GM10266 (cell line): Measurements from ENCODE around the gene JMJD7.

Source experiments
- DNase-seq: peaks from one replicate; pipeline ENCODE4 v3.0.0; 2012; ENCODE audit errors: extremely low spot score
- CTCF ChIP-seq: IDR thresholded peaks from 2 replicates; pipeline ENCODE4 v1.5.1; 2012; ENCODE audit warnings: mild to moderate bottlenecking, low read depth; ENCODE audit not compliant: control insufficient read depth, insufficient read depth; ENCODE audit errors: missing control alignments

Gene JMJD7

DNA sequence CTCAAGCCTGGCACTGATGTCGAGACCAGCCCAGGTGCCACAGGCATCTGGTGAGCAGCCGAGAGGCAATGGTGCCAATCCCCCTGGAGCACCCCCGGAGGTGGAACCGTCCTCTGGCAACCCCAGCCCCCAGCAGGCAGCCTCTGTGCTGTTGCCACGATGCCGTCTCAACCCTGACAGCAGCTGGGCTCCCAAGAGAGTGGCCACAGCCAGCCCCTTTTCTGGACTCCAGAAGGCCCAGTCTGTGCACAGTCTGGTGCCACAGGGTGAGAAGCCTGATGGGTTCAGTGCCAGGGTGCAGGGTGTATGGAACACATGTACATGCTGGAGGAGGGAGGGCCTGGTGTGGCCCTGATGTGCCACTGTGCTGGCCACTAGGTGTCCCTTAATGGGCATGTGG is 4.9 kb upstream of the JMJD7 start:
- no peak for TF ChIP-seq CTCF
- DNase-seq = no peak

DNA sequence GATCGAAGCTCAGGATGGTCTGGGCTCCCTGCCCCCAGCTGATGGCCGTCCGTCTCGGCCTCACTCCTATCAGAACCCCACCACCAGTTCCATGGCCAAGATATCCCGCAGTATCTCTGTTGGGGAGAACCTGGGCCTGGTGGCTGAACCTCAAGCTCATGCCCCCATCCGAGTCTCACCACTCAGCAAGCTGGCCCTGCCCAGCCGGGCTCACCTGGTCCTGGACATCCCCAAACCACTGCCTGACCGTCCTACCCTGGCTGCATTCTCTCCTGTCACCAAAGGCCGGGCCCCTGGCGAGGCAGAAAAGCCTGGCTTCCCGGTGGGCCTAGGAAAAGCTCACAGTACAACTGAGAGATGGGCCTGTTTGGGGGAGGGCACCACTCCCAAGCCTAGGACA is 4.4 kb upstream of the JMJD7 start:
- no peak for TF ChIP-seq CTCF

DNA sequence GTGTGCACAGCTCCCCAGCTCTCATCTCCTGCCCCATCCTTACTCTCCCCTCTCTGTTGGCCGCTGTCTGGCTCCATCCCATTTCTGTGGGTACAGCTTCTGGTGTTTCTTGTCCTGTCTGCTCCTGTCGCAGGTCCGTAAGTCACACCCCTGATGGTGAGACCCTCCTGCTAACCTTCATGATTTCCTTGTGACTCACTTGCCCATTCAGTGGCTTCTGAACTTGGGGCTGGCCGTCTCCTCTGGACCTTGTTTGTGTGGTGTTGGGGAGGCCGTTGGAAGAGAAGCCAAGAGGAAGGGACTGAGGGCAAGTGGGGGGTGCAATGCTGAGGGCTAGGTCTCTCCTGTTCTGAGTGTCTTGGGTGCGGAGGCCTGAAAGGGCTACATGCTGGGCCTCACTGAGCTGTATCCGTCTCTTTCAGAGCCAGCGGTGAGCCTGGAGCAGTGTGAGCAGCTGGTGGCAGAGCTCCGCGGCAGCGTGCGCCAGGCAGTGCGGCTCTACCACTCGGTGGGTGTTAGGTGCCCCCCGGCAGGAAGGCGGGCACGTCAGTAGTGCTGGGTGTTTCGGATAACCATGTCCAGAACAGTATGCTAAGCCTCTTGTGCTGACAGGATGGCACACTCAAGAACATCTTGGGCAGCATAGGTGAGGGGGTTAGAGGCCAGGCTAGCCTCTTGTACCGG is 3.7 kb upstream of the JMJD7 start:
- no peak for DNase-seq
- no peak for TF ChIP-seq CTCF

More for the DNA sequence above, 4.4 kb upstream of the JMJD7 start:
- no peak for DNase-seq

- no peak for TF ChIP-seq CTCF
- DNase-seq = no peak
Measured at GRCh38 chr15:41825145-41825544, 2.7 kb upstream of the JMJD7 start.

DNA sequence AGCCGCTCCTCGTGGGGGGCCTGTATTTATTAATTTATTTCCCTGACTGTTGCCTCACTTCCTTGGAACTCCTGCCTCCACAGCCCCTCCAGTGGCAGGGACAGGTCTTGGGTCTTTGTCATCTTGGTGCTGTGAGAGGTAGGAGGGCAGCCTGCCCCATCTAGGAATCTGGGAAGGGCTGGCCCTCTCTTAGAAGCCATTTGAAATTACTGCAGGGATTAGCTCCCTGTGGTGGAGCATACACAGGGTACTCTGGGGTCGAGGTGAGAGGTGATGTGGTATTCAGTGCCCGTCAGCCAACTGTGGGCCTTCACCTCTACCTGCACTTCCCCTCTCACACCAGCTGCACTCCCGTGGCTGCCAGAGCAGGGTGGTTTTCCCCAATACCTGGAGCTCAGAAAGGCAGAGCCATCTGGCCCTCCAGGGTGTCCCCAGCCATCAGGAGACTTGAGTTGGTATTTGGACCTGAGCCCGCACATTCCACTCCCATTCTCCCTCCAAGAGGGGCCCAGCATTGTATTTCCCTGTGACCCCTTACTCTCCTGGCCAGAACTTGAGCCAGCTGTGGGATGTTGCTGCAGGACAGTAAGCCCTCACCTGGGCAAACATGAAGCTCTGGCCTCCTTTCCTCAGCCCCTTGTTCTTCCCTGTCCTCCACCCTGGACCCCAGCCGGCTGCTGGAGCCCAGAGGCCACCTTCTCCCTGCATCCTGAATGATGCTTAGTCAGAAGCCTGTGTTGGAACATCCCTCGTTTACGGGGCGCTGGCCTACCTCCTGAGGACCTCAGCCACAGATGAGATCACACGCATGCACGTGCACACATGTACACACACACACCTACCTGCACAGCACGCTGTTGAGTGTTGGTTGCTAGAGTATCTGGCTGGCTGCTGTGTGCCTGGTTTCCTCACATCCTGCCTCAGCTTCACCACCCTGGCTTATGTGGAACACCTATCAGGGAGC is 2.0 kb upstream of the JMJD7 start:
- TF ChIP-seq CTCF = no peak

DNA sequence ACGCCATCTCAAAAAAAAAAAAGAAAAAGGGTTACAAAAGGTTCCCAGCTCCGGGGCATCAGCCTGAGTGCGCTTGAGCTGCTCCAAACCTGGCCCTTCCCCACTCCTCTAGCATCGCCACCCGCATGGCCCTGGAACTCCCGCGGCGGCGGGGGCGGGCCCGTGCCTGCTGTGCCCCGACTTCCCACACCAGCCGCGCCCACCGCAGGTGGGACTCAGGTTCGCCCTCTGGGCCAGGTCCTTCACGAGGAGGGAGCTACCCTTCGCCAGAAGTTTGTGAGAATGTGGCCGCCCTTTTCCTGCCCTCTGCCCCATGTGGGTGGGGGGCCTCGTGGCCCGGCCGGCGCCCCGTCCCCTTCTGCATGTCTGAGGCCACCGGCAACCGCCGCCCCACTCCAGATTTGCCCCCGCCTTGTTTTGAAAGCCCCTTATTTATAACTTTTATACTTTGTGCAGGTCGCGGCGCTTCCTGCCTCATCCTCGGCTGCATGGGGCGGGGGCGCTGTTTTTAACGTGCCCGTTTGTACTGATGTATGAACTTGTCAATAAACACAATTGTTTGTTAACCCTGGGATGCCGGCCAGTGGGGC is 507 bp upstream of the JMJD7 start:
- DNase-seq = no peak
- TF ChIP-seq CTCF = no peak

More for the DNA sequence above, 2.0 kb upstream of the JMJD7 start:
- DNase-seq = no peak

DNA sequence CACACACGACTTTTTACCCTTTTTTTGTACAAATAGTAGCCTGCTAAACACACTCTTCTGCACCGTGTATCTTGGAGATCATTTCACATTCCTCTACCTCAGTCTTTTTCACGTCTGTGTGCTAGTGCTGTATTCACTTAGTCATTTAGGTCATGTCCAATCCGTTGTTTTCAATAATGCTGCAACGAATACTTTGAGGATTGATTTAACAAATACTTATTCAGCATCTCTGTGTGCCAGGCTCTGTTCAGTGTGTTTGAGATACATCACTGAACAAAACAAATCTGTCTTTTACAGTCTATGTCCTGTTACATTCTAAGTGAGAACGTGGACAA is 882 bp downstream of the JMJD7 start:
- TF ChIP-seq CTCF = no peak
- no peak for DNase-seq
